Stimulated activated CD4-positive, alpha-beta T cell treated with anti-CD3 and anti-CD28 coated beads, Interleukin-4, amount 100 ng/mL, for 1 hour (primary cell): ENCODE data around the gene MRPL28.
"Not testable (repeated sequence)": the region's sequence is repeated elsewhere in the genome, so short reads cannot be mapped to it uniquely, and the experiment has no call there.

Source experiments
- DNase-seq: peaks from one replicate; pipeline ENCODE4 v3.0.0-alpha.2; 2020

MRPL28 gene

DNA sequence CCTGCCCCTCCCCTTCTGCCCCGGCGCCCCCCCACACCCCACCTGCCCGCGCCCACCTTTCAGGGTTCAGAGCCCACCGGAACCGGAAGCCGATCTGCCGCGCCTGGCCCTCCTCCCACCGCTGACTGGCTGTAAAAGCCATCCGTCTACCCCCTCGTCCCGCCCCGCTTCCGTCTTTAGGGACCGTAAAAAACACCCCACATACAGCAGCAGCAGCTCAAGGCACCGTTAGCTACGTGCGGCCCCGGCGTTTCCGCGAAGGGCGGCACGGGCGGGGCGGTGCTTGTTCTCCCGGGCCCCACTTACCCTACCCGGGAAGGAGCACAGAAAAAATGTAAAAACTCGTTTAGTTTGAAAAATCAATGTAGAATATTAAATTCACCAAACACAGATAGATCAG lies at the start of gene MRPL28:
Gene MRPL28, minus strand, starts transcription at position 96 of the 400 bp plus-strand sequence. CDS start 320 bp downstream, outside the sequence.
- DNase-seq: peak; percentile 93

DNA sequence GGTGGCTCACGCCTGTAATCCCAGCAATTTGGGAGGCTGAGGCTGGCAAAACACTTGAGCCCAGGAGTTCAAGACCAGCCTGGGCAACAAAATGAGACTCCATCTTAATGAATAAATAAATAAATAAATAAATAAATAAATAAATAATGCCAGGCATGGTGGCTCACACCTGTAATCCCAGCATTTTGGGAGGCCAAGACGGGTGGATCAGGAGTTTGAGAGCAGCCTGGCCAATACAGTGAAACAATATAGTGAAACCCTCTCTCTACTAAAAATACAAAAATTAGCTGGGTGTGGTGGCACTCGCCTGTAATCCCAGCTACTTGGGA lies 44.8 kb upstream of the MRPL28 start:
- not testable (repeated sequence) for DNase-seq

DNA sequence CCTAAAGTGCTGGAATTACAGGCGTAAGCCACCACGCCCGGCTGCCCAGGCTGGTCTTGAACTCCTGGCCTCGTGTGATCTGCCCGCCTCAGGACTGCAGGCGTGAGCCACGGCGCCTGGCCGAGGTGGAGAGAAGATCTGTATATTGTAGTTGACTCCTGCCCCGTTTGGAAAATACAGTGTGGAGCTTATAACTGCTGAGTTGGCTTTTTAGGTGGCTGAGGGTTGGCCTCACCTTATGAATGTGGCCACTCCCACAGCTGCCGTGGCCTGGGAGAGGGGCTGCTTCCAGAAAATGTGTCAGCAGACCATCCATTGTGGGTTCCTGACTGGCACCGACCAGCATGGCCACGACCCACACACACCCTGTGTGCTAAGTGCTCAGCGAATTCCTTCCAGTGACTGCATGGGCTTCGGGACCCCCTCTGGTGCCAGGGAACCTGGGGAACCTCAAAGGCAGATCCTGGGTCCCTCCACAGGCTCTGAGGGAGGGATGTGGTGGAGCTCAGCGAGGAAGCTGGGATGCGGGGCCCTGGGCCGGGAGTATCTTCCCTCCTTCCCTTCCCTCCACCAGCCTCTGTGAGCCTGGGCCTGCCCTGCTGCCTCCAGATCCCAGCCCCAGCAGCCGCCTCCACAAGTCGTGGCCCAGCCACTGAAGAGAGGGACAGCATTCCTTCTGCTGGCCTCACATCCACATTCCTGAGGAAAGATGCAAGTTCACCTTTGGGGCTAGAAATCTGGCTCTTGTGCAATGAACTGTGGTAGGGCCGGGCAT lies 44.2 kb upstream of the MRPL28 start:
- DNase-seq: no peak

DNA sequence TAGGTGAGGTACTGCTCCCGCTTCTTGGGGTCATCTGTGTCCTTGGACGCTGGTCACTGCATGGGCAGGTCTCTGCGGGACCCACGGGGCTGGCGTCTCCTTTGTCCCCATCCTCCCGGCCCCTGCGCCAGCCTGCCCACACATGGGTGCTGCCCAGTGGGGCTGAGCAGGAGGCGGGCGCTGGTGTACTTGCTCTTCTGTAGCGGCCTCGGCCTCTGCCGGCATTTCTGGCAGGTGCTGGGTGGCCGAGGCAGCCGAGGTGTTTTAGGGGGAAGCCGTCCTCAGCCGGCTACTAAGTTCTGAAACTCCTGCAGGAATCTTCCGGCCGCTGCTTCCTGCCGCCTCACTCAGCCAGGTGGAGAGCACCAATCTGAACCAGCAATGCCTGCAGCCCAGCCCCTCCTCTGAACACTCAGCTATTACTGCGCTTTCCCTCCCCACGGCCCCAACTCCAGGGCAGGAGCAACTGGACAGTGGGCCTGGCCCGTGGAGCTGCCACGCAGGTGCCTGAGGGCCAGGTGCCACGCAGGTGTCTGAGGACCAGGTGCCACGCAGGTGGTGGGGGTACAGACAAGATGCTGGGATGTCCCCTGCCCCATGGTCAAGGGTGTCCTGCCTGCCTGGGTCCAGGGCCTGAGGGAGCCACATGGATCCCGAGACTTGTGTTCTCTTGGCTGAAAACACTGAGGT lies 41.4 kb upstream of the MRPL28 start:
- no peak for DNase-seq

DNA sequence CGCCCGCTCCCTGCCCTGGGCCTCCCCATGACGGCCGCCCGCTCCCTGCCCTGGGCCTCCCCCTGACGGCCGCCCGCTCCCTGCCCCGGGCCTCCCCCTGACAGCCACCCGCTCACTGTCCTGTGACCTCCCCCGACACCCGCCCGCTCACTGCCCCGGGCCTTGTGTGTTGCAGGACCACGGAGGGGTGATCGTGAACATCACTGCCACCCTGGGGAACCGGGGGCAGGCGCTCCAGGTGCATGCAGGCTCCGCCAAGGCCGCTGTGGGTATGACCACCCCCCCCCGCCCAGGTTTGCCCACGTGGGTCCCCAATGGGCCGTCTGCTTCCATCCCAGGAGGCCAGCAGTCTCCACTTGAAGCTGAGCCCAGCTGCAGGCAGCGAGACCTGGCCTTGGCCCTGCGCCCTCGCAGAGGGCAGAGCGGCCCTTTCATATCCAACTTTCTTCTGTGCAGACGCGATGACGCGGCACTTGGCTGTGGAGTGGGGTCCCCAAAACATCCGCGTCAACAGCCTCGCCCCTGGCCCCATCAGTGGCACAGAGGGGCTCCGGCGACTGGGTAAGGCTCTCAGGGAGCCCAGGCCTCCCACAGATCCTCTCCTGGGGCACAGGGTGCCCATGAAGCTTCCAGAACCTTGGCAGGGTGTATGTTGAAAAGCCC lies 40.3 kb upstream of the MRPL28 start:
- no peak for DNase-seq

DNA sequence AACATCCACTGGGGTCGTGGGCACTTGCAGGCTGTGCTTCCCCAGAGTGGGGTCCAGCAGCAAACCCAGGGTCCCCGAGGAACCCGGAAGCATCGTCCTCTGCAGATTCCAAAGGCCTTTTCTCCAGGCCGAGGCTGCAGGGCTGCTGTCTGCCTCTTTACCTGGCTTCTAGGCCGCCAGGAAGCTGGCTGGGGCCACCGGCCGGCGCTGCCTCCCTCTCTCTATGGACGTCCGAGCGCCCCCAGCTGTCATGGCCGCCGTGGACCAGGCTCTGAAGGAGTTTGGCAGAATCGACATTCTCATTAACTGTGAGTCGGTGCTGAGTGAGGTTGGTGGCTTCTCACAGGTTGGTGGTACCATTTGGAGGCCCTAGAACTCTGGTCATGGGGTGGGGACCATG lies 36.9 kb upstream of the MRPL28 start:
- DNase-seq: no peak

DNA sequence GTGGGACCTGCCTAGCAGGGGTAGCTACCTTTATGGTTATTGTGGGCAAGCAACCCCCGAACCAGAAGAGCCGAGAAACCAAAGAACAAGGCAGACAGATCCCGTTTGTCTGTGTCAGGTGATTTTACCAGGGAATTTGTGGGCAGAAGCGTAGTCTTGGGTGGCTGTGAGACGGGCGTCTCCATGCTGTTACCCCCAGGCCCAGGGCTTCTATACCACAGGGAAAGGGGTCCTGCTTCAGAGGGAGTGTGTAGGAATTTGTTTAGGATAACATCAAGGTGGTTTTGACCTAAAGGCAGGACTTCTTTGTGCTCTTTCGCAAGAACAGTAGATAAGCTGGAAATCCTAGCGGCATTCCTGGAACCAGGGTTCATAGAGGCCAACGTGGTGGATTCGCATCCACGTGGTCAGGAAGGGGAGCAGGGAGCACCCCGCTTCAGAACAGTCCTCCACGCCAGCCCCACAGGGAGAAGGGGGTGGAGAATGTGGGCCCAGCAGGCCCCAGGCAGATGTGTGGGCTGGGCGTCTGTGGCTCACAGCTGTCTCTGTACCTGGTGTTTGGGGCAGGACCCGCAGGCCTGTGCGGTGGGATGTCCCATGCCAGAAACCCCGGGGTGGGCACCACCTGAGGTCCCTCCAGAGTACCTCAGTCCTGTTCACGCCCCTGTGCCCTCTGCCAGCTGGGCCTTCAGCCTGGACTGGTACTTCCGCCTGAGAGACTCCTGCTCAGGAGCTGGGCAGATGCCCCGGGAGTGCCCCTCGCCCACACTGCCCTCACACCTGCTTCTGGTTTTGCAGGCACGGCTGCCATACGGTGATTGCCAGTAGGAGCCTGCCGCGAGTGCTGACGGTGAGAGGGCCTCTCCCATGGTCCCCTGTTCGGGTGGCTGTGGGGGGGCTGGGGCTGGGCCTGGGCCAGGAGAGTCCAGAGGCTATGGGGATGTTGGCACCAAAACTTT lies 35.5 kb upstream of the MRPL28 start:
- no peak for DNase-seq

DNA sequence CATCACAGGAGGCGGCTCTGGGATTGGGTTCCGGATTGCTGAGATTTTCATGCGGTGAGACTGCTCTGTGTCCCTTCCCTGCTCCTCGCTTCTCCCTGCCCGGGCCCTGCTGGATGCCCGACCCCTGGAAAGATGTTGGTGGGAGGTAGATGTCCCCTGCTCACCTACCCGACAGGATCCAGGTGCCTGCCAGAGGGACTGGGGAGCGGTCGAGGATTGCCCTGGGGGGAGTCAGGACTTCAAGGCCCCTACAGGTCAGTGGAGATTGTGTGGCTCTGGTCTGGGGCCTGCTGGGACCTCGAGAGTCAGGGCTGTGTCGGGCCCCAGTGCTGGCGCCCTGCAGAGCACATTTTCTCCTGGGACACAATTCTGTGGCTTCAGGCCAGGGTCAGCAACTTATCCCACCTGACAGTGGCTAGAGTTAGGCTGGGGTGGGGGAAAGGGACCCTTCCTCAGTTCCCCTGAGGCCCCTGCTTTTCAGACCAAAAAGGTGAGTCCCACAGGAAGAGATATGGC lies 34.7 kb upstream of the MRPL28 start:
- no peak for DNase-seq

DNA sequence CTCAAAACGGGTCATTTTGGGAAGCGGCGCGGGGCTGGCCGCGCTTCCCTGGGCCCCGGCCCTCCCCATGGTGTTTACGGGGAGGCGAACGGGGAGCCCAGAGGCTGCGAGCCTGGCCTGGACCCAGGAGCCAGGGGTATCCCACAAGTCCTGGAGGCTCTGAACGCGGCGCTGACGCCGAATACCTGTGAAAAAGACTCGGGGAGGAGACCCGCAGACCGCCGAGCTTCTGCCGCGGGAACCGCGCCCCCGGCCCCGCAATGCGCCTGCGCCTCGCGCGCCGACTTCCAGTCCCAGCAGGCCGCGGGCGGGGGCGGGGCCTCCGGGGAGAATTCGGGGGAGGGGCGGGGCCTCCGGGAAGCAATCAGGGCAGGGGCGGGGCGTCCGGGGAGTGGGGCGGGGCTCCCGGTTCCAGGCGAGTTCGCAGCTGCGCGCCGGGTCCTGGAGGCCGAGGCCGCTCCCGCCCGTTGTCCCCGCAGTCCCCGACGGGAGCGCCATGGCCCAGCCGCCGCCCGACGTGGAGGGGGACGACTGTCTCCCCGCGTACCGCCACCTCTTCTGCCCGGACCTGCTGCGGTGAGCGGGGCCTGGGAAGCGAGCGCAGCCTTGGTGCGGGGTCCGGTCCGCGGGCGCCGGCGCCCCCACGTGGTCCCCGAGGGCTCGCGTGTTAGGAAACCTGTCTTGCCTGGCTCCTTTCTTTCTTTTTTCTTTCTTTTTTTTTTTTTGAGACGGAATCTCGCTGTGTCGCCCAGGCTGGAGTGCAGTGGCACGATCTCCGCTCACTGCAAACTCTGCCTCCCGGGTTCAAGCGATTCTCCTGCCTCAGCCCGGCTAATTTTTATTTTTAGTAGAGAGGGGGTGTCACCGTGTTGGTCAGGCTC lies 31.4 kb upstream of the MRPL28 start, which contains the start of gene DECR2:
Gene DECR2, plus strand, starts transcription at position 418 of the 881 bp plus-strand sequence. Its CDS starts 79 bp downstream, at position 497.
- peak; percentile 100 for DNase-seq

DNA sequence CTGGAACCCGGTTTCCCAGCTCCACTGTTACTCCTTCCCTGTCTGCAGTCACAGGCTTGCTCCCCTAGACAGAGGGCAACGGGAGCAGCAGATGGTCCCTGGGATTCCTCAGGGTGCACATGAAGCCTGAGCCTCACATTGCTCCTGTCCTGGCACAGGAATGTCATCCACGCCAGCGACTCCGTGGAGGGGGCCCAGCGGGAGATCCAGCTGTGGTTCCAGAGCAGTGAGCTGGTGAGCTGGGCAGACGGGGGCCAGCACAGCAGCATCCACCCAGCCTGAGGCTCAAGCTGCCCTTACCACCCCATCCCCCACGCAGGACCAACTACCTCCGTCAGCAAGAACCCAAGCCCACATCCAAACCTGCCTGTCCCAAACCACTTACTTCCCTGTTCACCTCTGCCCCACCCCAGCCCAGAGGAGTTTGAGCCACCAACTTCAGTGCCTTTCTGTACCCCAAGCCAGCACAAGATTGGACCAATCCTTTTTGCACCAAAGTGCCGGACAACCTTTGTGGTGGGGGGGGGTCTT lies 29.8 kb upstream of the MRPL28 start:
- no peak for DNase-seq

DNA sequence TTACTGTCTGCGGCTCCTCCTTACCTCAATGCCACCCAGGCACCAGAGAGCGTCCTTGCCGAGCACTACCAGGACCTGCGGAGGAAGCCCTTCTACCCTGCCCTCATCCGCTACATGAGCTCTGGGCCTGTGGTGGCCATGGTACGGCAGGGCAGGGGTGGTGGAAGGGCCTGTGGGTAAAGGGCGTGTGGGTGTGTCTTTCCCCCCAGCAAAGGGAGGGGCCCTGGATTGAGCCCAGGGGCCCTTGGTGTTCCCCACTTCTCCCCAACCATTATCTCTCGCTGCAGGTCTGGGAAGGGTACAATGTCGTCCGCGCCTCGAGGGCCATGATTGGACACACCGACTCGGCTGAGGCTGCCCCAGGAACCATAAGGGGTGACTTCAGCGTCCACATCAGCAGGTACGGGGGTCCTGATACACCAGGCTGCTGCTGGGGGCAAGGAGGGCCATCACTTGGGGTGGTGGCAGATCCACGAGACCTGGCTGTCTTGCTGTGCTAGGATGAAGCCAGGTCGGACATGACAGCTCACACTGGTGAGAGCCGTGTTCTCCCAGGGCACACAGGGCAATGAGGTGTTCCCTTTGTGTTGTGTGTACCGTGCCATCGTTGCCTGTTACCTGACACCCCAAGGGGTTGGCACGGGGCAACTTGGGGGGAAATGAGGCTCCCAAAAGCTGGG lies 29.1 kb upstream of the MRPL28 start:
- no peak for DNase-seq

DNA sequence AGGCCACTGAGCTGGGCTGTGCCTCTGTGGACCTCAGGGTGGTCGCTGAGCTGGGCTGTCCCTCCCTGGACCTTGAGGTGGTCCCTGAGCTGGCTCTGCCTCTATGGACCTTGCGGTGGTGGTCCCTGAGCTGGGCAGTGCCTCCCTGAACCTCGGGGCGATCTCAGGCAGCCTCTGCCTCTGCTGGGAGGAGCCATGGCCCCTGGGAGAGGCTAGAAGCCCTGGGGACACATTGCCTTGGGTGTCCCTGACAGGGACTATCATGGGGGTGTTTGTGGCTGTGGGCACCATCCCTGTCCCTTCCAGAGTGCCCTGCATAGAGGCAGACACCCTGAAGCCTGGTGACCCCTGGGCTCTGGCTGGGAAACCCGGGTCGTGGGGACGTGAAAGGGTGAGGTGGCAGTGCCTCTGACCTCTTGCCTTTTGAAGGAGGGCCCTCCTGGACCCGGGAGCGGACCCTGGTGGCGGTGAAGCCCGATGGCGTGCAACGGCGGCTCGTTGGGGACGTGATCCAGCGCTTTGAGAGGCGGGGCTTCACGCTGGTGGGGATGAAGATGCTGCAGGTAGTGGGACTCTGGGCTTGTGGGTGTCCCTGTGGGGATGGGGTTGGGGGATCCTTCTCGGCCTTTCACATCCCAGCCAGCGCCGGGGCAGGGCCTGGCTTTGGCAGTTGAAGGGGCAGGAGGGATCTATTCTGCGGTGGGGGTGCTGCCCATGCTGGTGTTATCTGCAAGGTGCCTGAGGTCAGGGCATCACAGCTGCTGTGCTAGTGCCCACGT lies 28.4 kb upstream of the MRPL28 start:
- DNase-seq: no peak

DNA sequence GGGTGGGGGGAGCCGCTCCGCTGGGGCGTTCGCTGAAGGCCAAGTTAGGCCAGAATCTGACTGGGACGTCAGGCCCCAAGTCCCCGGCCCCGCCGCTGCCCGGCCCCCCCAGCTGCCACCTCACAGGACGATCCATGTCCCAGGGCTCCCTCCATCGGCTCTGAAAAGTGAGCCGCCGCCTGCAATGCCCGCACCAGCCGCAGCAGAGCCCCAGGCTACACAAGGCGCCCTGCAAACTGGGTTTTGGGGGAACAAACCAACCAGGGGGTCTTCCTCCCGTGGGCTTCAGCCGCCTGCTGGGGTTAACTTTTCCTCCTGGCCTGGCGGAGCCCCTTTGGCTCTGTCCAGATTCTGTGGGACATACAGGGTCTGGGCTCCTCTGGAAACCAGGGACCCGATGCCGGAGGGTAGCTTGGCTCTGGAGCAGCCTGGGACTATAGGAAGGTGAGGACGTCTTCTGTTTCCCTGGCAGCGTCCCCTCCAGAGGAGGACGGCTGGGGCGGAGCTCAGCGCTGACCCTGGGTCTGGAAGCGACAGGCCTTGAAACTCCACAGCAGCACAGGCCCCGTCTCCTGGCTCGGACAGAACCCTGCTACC lies 27.5 kb upstream of the MRPL28 start:
- DNase-seq: peak; percentile 30

DNA sequence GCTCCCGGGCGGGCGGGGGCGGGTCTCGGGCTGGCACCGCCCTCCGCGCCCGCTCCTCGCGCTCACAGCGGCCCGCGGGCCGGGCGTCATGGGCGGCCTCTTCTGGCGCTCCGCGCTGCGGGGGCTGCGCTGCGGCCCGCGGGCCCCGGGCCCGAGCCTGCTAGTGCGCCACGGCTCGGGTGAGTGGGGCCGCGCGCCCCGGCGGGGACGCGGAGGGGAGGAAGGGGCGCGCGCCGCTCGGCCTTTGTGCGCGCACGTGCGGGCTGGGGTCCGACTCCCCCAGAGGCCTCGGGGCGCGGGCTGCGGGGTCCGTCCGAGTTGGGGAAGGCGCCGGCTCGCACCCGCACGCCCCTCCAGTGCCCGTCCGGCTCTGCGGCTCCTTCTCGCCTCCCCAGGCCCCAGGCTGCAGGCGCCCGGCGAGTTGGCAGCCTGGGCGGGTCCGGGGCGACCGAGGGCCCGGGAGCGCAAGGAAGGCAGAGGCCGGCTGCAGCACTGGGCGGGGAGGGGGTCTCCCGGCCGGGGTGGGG lies 26.9 kb upstream of the MRPL28 start, which contains the start of gene NME4:
Gene NME4, plus strand, starts transcription at position 65 of the 527 bp plus-strand sequence. Its CDS starts 24 bp downstream, at position 89.
- DNase-seq: peak; percentile 41

DNA sequence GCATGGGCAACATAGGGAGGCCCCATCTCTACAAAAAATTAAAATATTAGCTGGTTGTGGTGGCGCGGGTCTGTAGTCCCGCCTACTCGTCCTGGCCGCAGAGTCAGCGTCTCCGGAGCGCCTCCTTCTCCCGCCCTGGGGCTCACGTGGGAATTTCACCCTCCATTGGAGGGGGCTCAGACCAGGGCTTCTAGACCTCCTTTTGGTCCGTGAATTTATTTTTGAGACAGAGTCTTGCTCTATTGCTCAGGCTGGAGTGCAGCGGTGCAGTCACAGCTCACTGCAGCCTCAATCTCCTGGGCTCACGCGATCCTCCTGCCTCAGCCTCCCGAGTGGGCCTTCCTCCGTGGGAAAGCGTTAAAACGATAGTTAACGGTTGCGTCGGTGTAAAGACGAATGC lies 26.3 kb upstream of the MRPL28 start:
- DNase-seq: no peak

DNA sequence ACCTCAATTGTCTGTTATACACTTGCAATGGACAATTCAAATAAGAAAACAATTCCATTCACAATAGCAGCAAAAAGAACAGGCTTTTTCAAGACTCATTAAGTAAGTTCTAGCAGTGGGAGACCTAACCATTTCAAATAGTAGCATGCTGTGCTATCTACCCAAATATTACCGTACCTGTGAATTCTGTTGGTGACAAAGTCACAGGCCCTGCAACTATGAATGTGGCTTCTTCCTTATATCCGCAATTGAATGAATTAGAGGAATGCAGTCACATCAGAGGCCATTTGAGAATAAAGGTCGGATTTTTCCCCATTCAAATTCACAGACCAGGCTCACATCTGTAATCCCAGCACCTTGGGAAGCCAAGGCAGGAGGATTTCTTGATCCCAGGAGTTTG lies 25.9 kb upstream of the MRPL28 start:
- no peak for DNase-seq

DNA sequence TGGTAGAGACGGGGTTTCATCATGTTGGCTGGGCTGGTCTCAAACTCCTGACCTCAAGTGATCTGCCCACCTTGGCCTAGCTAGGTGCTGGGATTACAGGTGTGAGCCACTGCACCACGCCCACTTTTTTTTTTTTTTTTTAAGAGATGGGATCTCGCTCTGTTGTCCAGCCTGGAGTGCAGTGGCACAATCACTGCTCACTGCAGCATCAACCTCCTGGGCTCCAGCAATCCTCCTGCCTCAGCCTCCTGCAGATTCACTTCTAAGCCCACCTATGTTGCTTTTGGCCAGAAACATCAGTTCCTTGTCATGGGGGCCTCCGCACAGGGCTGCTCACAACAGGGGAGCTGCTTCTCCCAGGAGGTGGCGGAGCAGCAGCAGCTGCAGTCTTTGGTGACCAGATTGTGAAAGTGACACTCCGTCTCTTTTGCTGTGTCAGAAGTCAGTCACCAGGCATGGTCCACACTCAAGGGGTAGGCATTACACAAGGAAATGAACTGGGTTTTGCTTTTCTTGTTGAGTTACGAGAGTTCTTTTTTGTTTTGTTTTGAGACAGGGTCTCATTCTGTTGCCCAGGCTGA lies 22.2 kb upstream of the MRPL28 start:
- DNase-seq: no peak

DNA sequence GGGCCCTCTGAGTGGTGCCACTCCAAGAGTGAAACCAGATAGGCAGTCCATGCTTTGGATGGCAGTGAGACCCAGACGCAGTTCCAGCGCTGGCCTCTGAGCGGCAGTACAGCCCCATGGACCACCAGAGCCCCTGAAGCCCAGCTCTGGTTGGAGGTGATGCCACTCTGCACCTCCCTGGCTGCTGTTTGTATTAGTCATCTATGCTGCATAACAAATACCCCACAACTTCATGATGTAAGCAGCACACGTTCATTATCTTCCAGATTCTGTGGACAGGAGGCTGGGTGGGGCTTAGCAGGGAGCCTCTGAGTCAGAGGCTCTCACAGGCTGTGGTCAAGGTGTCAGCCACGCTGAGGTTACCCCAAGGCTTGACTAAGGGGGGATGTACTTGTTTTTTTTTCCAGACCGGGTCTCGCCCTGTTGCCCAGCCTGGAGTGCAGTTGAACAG lies 21.6 kb upstream of the MRPL28 start:
- DNase-seq: peak; percentile 74
